Cardiac muscle cell (in vitro differentiated cells and primary cell): ENCODE data around the gene PGF. TPM values are rescaled to one million over a fixed set of nuclear protein-coding genes. Genes with fewer than 3 reads are reported as not detected.

Experiments used
- DNase-seq, 2 donors: peaks; one replicate each; pipeline versions ENCODE4 v3.0.0 to v3.0.0-alpha.2; 2010 to 2017; ENCODE audit warnings: low read depth in 1 of 2, low spot score in 1 of 2
- H3K27ac ChIP-seq: fragments of 200-600 bp; sonication (generic); 2 replicates; pipeline ENCODE4 v1.5.1; 2016
- H3K27me3 ChIP-seq: fragments of 200-600 bp; sonication (generic); 2 replicates; pipeline ENCODE4 v1.6.0; 2016; ENCODE audit warnings: control low read depth
- H3K36me3 ChIP-seq: fragments of 200-600 bp; sonication (generic); 2 replicates; pipeline ENCODE4 v1.5.1; 2016; ENCODE audit warnings: control low read depth
- H3K4me1 ChIP-seq: fragments of 200-600 bp; sonication (generic); 2 replicates; pipeline ENCODE4 v1.8.1; 2017; ENCODE audit warnings: low read depth, mild to moderate bottlenecking, mixed run types
- H3K4me3 ChIP-seq: fragments of 200-600 bp; sonication (generic); 2 replicates; pipeline ENCODE4 v1.5.1; 2016; ENCODE audit warnings: mild to moderate bottlenecking
- H3K9me3 ChIP-seq: fragments of 200-600 bp; sonication (generic); 2 replicates; pipeline ENCODE4 v1.5.1; 2017; ENCODE audit warnings: low read depth, mild to moderate bottlenecking, control low read depth
- CTCF ChIP-seq: IDR thresholded peaks from 2 replicates; pipeline ENCODE4 v1.5.1; 2012; ENCODE audit warnings: low read depth, mild to moderate bottlenecking, low read length
- polyA plus RNA-seq: library from polyadenylated mRNA; unstranded; fragments of >200 nt; fragmentation: Nextera tagmentation; extraction: Ambion mirVana; gene quantifications from 2 replicates; pipeline ENCODE4 v1.2.1, GENCODE V29; 2016
- total RNA-seq: library from RNA; depleted of rRNA; stranded (reverse); fragments of >200 nt; gene quantifications from 2 replicates; pipeline ENCODE4 v1.2.3, GENCODE V29; 2016

PGF gene
- total and polyA plus RNA-seq, 2 experiments from 2014 or later = 18.1 to 23.5 TPM

GRCh38 chr14:74909501-74909900 lies 45.9 kb downstream of the PGF start:
- DNase-seq = no peak
- Histone ChIP-seq H3K4me1 (no peaks in the 10 kb centered on the region), H3K27me3 (no peaks in the 10 kb centered on the region), H3K4me3 (no peak overlapping the region), H3K27ac (no peak overlapping the region), H3K9me3 (no peaks in the 10 kb centered on the region), H3K36me3 (no peaks in the 10 kb centered on the region)
- no peak for TF ChIP-seq CTCF

DNA sequence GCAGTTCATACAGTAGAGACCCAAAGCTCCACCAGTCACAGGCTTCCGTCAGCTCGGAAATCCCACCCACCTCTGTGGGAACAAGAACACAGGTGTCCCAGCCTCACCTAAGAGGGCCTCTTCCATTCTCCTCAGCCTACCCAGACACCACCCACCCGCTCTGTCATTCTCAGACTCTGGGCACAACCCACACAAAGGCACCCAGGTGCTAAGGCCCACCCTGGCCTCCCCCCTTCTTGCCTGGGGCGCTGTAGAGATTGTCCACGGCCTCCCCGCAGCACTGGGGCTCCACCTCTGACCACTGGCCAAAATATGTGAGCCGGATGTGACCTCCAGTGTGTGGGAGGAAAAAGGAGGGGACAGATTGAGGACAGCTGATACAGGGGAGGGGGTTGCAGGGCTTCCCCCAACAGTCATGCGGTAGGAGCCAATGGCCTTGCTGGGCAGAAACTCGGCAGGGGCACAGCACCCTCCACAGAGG lies 46.5 kb downstream of the PGF start:
- Histone ChIP-seq H3K4me1 (no peaks in the 10 kb centered on the region), H3K4me3 (no peak overlapping the region), H3K27me3 (no peaks in the 10 kb centered on the region), H3K36me3 (peaks cover 1% of the 10 kb centered on the region), H3K9me3 (no peaks in the 10 kb centered on the region), H3K27ac (no peak overlapping the region)
- no peak for TF ChIP-seq CTCF
- DNase-seq = no peak

DNA sequence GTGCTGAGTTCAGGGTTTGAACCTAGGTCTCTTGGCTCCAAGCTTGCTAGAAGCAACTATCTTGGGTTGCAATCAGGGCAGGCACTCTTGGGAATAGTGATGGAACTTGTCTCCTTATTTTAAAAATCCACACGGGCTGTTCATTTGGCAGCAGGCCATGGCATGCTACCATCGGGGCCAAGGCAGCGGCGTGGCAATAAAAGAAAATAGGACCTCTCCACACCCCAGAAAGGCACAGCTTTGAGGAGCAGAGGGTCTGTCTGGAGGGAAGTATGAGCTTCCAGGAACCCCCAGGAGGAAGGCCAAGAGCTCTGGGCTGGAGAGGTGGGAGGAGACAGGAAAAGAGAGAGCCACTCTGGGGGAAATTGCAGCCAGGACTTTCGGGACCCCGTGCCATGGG lies 47.7 kb downstream of the PGF start:
- H3K27me3 ChIP-seq = no peaks in the 10 kb centered on the region
- H3K4me3 ChIP-seq = no peak overlapping the region
- TF ChIP-seq CTCF = no peak
- no peaks in the 10 kb centered on the region for H3K9me3 ChIP-seq
- DNase-seq = peak in 1 of 2 donors; percentile 32
- H3K4me1 ChIP-seq = no peaks in the 10 kb centered on the region
- peaks cover 8% of the 10 kb centered on the region for H3K36me3 ChIP-seq
- H3K27ac ChIP-seq = no peak overlapping the region

DNA sequence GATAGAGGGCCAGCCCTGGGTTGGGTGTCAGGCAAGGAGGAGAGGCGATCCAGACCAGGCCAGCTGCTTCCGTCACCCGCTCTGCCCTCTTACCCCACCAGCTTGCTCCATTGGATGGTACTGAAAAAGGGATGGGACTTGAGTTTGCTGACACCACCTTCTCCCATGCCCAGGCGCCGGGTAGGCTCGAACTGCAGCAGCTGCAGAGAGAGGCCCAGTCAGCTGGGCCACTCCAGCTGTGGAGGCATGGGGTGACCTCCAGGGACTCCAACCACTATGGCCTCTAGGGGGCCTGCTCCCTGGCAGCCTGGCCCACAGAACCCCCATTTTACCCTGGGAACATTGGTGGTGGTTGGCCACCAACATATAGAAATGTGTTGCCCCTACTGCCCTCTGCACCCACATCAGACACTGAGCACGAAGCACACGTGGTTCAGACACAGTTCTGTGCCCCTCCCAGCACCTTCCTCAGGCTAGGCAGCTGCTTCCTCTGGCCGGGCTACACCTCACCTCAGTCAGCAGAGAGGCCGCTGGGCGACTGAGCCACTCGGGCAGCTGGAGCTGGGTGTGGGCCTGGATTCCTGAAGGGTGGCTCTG lies 48.4 kb downstream of the PGF start:
- TF ChIP-seq CTCF = peak; percentile 17
- Histone ChIP-seq H3K4me3 (no peak overlapping the region), H3K4me1 (no peaks in the 10 kb centered on the region), H3K27ac (no peak overlapping the region), H3K36me3 (peaks cover 14% of the 10 kb centered on the region), H3K27me3 (no peaks in the 10 kb centered on the region), H3K9me3 (no peaks in the 10 kb centered on the region)
- no peak for DNase-seq

- Histone ChIP-seq H3K9me3 (no peaks in the 10 kb centered on the region), H3K4me3 (no peak overlapping the region), H3K27me3 (no peaks in the 10 kb centered on the region), H3K27ac (no peak overlapping the region), H3K36me3 (peaks cover 26% of the 10 kb centered on the region), H3K4me1 (no peaks in the 10 kb centered on the region)
- TF ChIP-seq CTCF = peak; percentile 99
- DNase-seq = peak; percentile 59 to 79
Observed at GRCh38 chr14:74905595-74906142, 49.7 kb downstream of the PGF start.
